ENCODE measurements around the gene DGCR2. TPM values are rescaled to one million over a fixed set of nuclear protein-coding genes. Genes with fewer than 3 reads are reported as not detected.

The DGCR2 gene
- total and polyA plus RNA-seq, 9 donors = 23.9 to 71.9 (median 59.1) TPM

- DNase-seq = no peak
- Histone ChIP-seq H3K4me1 (ENCODE audit: insufficient read depth) (peaks cover 31% of the 10 kb centered on the region), H3K27me3 (no peaks in the 10 kb centered on the region), H3K9me3 (no peaks in the 10 kb centered on the region), H3K27ac (no peak overlapping the region), H3K4me3 (no peak overlapping the region), H3K36me3 (no peaks in the 10 kb centered on the region)
- intact Hi-C loops (cut with DNase I) = loop anchor here in 1 of 4 donors (10.0 kb wide), 1 partner anchor 65 kb away; no protein-coding TSS in a partner anchor
- WGBS, 3 donors = 83 to 87% (median 85%) methylated on average over 8 of the region's 8 CpGs
- TF ChIP-seq EP300 (IDR thresholded peaks at IDR 0.05) = no peak
- TF ChIP-seq POLR2A (IDR thresholded peaks at IDR 0.05) = no peak
- TF ChIP-seq CTCF (IDR thresholded peaks at IDR 0.05) = no peak
These were observed 2.3 kb downstream of the DGCR2 start for GRCh38 chr22:19119949-19120348.

- Histone ChIP-seq H3K4me1 (ENCODE audit: insufficient read depth) (peaks cover 32% of the 10 kb centered on the region), H3K27me3 (no peaks in the 10 kb centered on the region), H3K36me3 (no peaks in the 10 kb centered on the region), H3K27ac (no peak overlapping the region), H3K9me3 (no peaks in the 10 kb centered on the region), H3K4me3 (no peak overlapping the region)
- DNase-seq = no peak
- TF ChIP-seq POLR2A (IDR thresholded peaks at IDR 0.05) = no peak
- TF ChIP-seq EP300 (IDR thresholded peaks at IDR 0.05) = no peak
- TF ChIP-seq CTCF (IDR thresholded peaks at IDR 0.05) = no peak
- WGBS, 3 donors = 79 to 93% (median 87%) methylated on average over 4 of the region's 4 CpGs
- intact Hi-C loops (cut with DNase I) = loop anchor here in 1 of 4 donors (10.0 kb wide), 1 partner anchor 64 kb away; no protein-coding TSS in a partner anchor
These were observed 3.8 kb downstream of the DGCR2 start for GRCh38 chr22:19118329-19118880.

- no peak overlapping the region for H3K27ac ChIP-seq
- H3K36me3 ChIP-seq = no peaks in the 10 kb centered on the region
- H3K27me3 ChIP-seq = no peaks in the 10 kb centered on the region
- TF ChIP-seq EP300 (IDR thresholded peaks at IDR 0.05) (no peak), CTCF (IDR thresholded peaks at IDR 0.05) (no peak), POLR2A (IDR thresholded peaks at IDR 0.05) (no peak)
- 84 to 88% (median 87%) methylated on average over 9 of the region's 9 CpGs for WGBS, 3 donors
- H3K4me3 ChIP-seq = no peak overlapping the region
- H3K9me3 ChIP-seq = no peaks in the 10 kb centered on the region
- intact Hi-C loops (cut with DNase I) = loop anchor here in 1 of 4 donors (10.0 kb wide), 1 partner anchor 62 kb away; no protein-coding TSS in a partner anchor
- peaks cover 29% of the 10 kb centered on the region for H3K4me1 ChIP-seq (ENCODE audit: insufficient read depth)
- no peak for DNase-seq
These were observed 5.1 kb downstream of the DGCR2 start for GRCh38 chr22:19117111-19117512.

GRCh38 chr22:19115628-19116027 is 6.6 kb downstream of the DGCR2 start:
- Histone ChIP-seq H3K4me1 (ENCODE audit: insufficient read depth) (peaks cover 26% of the 10 kb centered on the region), H3K27ac (no peak overlapping the region), H3K9me3 (no peaks in the 10 kb centered on the region), H3K27me3 (no peaks in the 10 kb centered on the region), H3K36me3 (no peaks in the 10 kb centered on the region), H3K4me3 (no peak overlapping the region)
- 74 to 80% (median 79%) methylated on average over 4 of the region's 4 CpGs for WGBS, 3 donors
- DNase-seq = no peak
- intact Hi-C loops (cut with DNase I) = loop anchor here in 1 of 4 donors (10.0 kb wide), 1 partner anchor 61 kb away; no protein-coding TSS in a partner anchor
- TF ChIP-seq CTCF (IDR thresholded peaks at IDR 0.05) (no peak), EP300 (IDR thresholded peaks at IDR 0.05) (no peak), POLR2A (IDR thresholded peaks at IDR 0.05) (no peak)
